Liver (tissue), 9 donors: ENCODE data around the gene GUCY1A2. TPM values are rescaled to one million over a fixed set of nuclear protein-coding genes. Genes with fewer than 3 reads are reported as not detected.

Experiments used
- DNase-seq: peaks from one replicate; pipeline ENCODE4 v3.0.0-alpha.2; 2017; ENCODE audit warnings: low spot score
- H3K27ac ChIP-seq, 2 donors: one replicate each; pipeline ENCODE4 v1.7.0; 2013; ENCODE audit warnings: inconsistent platforms in 2 of 2, low read length in 2 of 2, control low read depth in 1 of 2, low read depth in 1 of 2, mild to moderate bottlenecking in 1 of 2
- H3K27me3 ChIP-seq, 4 donors: one replicate each; pipeline versions ENCODE4 v1.6.1 to v1.7.0; 2013; ENCODE audit warnings: low read length in 3 of 4, inconsistent platforms in 1 of 4, mild to moderate bottlenecking in 1 of 4, moderate library complexity in 1 of 4; ENCODE audit not compliant: control insufficient read depth in 4 of 4, insufficient read depth in 4 of 4
- H3K36me3 ChIP-seq, 4 donors: one replicate each; pipeline versions ENCODE4 v1.6.1 to v1.7.0; 2013; ENCODE audit warnings: low read length in 3 of 4, mild to moderate bottlenecking in 3 of 4, low read depth in 1 of 4, moderate library complexity in 1 of 4; ENCODE audit not compliant: control insufficient read depth in 4 of 4, insufficient read depth in 3 of 4
- H3K4me1 ChIP-seq, 4 donors: one replicate each; pipeline versions ENCODE4 v1.6.1 to v1.7.0; 2013; ENCODE audit warnings: low read length in 3 of 4, mild to moderate bottlenecking in 3 of 4, moderate library complexity in 1 of 4; ENCODE audit not compliant: control insufficient read depth in 4 of 4, insufficient read depth in 4 of 4
- H3K4me3 ChIP-seq, 3 donors: one replicate each; pipeline versions ENCODE4 v1.6.1 to v1.7.0; 2013; ENCODE audit warnings: low read length in 3 of 3, control low read depth in 1 of 3, low read depth in 1 of 3, mild to moderate bottlenecking in 1 of 3
- H3K9ac ChIP-seq, 2 donors: one replicate each; pipeline ENCODE4 v1.7.0; 2013; ENCODE audit warnings: low read length in 2 of 2, mild to moderate bottlenecking in 2 of 2, moderate library complexity in 2 of 2, control low read depth in 1 of 2, low read depth in 1 of 2
- H3K9me3 ChIP-seq, 4 donors: one replicate each; pipeline versions ENCODE4 v1.6.1 to v1.7.0; 2013; ENCODE audit warnings: low read length in 3 of 4; ENCODE audit not compliant: control insufficient read depth in 4 of 4
- CTCF ChIP-seq: fragments of 150-350 bp; IDR thresholded peaks from 2 replicates; pipeline ENCODE4 v1.5.1; 2017; ENCODE audit warnings: improper control_type of control experiment, low read depth, low read length; ENCODE audit not compliant: missing input control
- EGR1 ChIP-seq, 2 donors: IDR thresholded peaks; 2 replicates each; pipeline ENCODE4 v1.6.1; 2016 to 2018; ENCODE audit warnings: antibody characterized with exemption in 2 of 2, low read depth in 2 of 2
- FOXA1 ChIP-seq: IDR thresholded peaks from 2 replicates; pipeline ENCODE4 v1.6.1; 2016; ENCODE audit warnings: antibody characterized with exemption
- FOXA2 ChIP-seq: IDR thresholded peaks from 2 replicates; pipeline ENCODE4 v1.6.1; 2016; ENCODE audit warnings: antibody characterized with exemption
- GABPA ChIP-seq, 2 donors: IDR thresholded peaks in 1 of 2; conservative IDR thresholded peaks in 1 of 2; 2 replicates each; pipeline ENCODE4 v1.6.1; 2016; ENCODE audit warnings: antibody characterized with exemption in 2 of 2, mild to moderate bottlenecking in 1 of 2, moderate library complexity in 1 of 2
- HNF4A ChIP-seq, 2 donors: conservative IDR thresholded peaks; 2 replicates each; pipeline ENCODE4 v1.6.1; 2016; ENCODE audit warnings: antibody characterized with exemption in 2 of 2, mild to moderate bottlenecking in 2 of 2
- HNF4G ChIP-seq: IDR thresholded peaks from 2 replicates; pipeline ENCODE4 v1.6.1; 2016; ENCODE audit warnings: antibody characterized with exemption
- JUND ChIP-seq, 2 donors: IDR thresholded peaks; 2 replicates each; pipeline ENCODE4 v1.6.1; 2016; ENCODE audit warnings: antibody characterized with exemption in 2 of 2
- NR2F2 ChIP-seq: IDR thresholded peaks from 2 replicates; pipeline ENCODE4 v1.6.1; 2016; ENCODE audit warnings: antibody characterized with exemption
- REST ChIP-seq: IDR thresholded peaks from 2 replicates; pipeline ENCODE4 v1.6.1; 2016; ENCODE audit warnings: antibody characterized with exemption, mild to moderate bottlenecking
- RXRA ChIP-seq, 2 donors: IDR thresholded peaks; 2 replicates each; pipeline ENCODE4 v1.6.1; 2017 to 2018; ENCODE audit warnings: antibody characterized with exemption in 2 of 2, mild to moderate bottlenecking in 1 of 2
- TAF1 ChIP-seq: conservative IDR thresholded peaks from 2 replicates; pipeline ENCODE4 v1.6.1; 2016; ENCODE audit warnings: antibody characterized with exemption, mild to moderate bottlenecking
- YY1 ChIP-seq: IDR thresholded peaks from 2 replicates; pipeline ENCODE4 v1.6.1; 2016; ENCODE audit warnings: antibody characterized with exemption, mild to moderate bottlenecking
- WGBS: extraction: QIAGEN DNeasy Blood & Tissue Kit; methylation state at CpG from one replicate; pipeline ENCODE4 v1.1.7; 2013; 5-methylcytosine and 5-hydroxymethylcytosine counted together
- polyA plus RNA-seq, 2 donors: library from polyadenylated mRNA; stranded (reverse) in 1 of 2; unstranded in 1 of 2; fragments of 200-250 nt in 1 of 2; fragments of >200 nt in 1 of 2; fragmentation: Nextera tagmentation in 1 of 2; extraction: Ambion mirVana in 1 of 2; gene quantifications; one replicate each; pipeline versions ENCODE4 v1.2.1 to v1.2.3, GENCODE V29; 2013 to 2015
- total RNA-seq, 2 donors: library from RNA; depleted of rRNA; stranded (reverse); fragments of >200 nt; gene quantifications; one replicate each; pipeline ENCODE4 v1.2.3, GENCODE V29; 2014
- TF ChIP-seq, protein P1 (sequence below): IDR thresholded peaks from 2 replicates; pipeline ENCODE4 v1.6.1; 2016; ENCODE audit warnings: antibody characterized with exemption
- TF ChIP-seq, protein P2 (sequence below): IDR thresholded peaks from 2 replicates; pipeline ENCODE4 v1.6.1; 2016; ENCODE audit warnings: antibody characterized with exemption
- TF ChIP-seq, protein P3 (sequence below): IDR thresholded peaks from 2 replicates; pipeline ENCODE4 v1.6.1; 2016; ENCODE audit warnings: antibody characterized with exemption
- donor health status: healthy.
- donor health status: healthy.
- donor health status: healthy.
- donor health status: healthy.
- donor health status: healthy.

Gene GUCY1A2
- total and polyA plus RNA-seq, 4 donors = 0.55 to 4.4 (median 1.7) TPM

- TF ChIP-seq, protein P1, sequence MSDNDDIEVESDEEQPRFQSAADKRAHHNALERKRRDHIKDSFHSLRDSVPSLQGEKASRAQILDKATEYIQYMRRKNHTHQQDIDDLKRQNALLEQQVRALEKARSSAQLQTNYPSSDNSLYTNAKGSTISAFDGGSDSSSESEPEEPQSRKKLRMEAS = no peak
- TF ChIP-seq, protein P2, sequence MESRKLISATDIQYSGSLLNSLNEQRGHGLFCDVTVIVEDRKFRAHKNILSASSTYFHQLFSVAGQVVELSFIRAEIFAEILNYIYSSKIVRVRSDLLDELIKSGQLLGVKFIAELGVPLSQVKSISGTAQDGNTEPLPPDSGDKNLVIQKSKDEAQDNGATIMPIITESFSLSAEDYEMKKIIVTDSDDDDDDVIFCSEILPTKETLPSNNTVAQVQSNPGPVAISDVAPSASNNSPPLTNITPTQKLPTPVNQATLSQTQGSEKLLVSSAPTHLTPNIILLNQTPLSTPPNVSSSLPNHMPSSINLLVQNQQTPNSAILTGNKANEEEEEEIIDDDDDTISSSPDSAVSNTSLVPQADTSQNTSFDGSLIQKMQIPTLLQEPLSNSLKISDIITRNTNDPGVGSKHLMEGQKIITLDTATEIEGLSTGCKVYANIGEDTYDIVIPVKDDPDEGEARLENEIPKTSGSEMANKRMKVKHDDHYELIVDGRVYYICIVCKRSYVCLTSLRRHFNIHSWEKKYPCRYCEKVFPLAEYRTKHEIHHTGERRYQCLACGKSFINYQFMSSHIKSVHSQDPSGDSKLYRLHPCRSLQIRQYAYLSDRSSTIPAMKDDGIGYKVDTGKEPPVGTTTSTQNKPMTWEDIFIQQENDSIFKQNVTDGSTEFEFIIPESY = no peak
Observed at GRCh38 chr11:106668147-106668546, 350.1 kb downstream of the GUCY1A2 start (continued).

DNA sequence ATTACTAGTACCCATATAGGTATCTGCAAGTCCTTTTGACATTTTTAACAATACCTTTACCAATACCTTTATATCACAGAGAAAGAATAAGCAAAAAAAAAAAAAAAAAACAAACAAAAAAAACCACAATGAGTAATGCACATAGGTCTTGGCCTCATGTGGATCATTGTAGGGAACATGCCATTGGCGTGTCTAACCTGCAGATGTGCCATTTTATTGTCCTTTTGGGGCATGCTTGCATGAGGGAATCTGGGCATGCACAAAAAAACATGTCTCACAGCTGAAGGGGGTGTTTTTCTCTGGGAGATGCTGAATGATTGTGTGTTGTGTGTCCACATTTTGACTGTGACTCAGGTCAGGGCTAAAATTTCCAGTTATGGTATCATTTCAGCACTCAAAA is 361.6 kb downstream of the GUCY1A2 start:
- 39% methylated on average over 1 of the region's 1 CpG for WGBS
- Histone ChIP-seq H3K27ac (no peak overlapping the region), H3K9me3 (peaks cover 0 to 5% (median 0%) of the 10 kb centered on the region in 4 donors), H3K27me3 (no peaks in the 10 kb centered on the region), H3K9ac (no peak overlapping the region), H3K4me1 (no peaks in the 10 kb centered on the region), H3K36me3 (no peaks in the 10 kb centered on the region), H3K4me3 (no peak overlapping the region)
- TF ChIP-seq RXRA (IDR thresholded peaks at IDR 0.05) (no peak), JUND (IDR thresholded peaks at IDR 0.05) (no peak), EGR1 (IDR thresholded peaks at IDR 0.05; ENCODE audit: low read depth in 2 of 2) (no peak), YY1 (no peak), HNF4A (conservative IDR thresholded peaks at IDR 0.05) (no peak), TAF1 (no peak)
- TF ChIP-seq, protein P1 = no peak
- TF ChIP-seq, protein P3, sequence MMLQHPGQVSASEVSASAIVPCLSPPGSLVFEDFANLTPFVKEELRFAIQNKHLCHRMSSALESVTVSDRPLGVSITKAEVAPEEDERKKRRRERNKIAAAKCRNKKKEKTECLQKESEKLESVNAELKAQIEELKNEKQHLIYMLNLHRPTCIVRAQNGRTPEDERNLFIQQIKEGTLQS = no peak
- DNase-seq = no peak

DNA sequence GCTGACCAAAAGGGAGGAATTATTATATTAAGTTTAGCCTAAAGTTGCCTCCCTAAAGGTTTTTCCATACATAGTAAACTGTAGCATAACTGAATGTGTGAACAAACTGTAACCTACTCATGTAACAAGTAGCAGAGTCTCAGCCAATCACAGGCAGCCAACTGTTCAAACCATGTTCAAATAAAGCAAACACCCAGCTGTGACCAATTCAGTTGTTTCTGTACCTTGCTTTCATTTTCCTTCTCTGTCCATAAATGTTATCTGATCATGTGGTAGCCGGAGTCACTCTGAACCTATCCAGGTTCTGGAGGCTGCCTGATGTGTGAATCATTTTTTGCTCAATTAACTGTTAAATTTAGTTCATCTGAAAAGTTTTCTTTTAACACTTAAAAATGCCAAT is 373.5 kb downstream of the GUCY1A2 start:
- TF ChIP-seq REST (no peak), HNF4A (conservative IDR thresholded peaks at IDR 0.05) (no peak), CTCF (no peak), NR2F2 (no peak), TAF1 (no peak), FOXA1 (no peak), EGR1 (IDR thresholded peaks at IDR 0.05; ENCODE audit: low read depth in 2 of 2) (no peak), YY1 (no peak), FOXA2 (no peak), GABPA (IDR thresholded peaks at IDR 0.05 in 1 of 2, conservative IDR thresholded peaks at IDR 0.05 in 1 of 2) (no peak), RXRA (IDR thresholded peaks at IDR 0.05) (no peak), HNF4G (no peak), JUND (IDR thresholded peaks at IDR 0.05) (no peak)
- TF ChIP-seq, protein P2 = no peak
- TF ChIP-seq, protein P1 = no peak
- Histone ChIP-seq H3K4me3 (no peak overlapping the region), H3K4me1 (no peaks in the 10 kb centered on the region), H3K9ac (no peak overlapping the region), H3K27ac (no peak overlapping the region), H3K9me3 (no peaks in the 10 kb centered on the region), H3K27me3 (no peaks in the 10 kb centered on the region), H3K36me3 (no peaks in the 10 kb centered on the region)
- WGBS = 73% methylated on average over 1 of the region's 1 CpG
- no peak for DNase-seq
